Measurements from ENCODE around the gene SIMC1.

The SIMC1 gene

GRCh38 chr5:176317534-176318374 lies 79.5 kb downstream of the SIMC1 start:
- DNase-seq (ENCODE audit: low spot score) = no peak

- DNase-seq (ENCODE audit: low spot score) = no peak
Measured at GRCh38 chr5:176319827-176320554, 81.8 kb downstream of the SIMC1 start.

DNA sequence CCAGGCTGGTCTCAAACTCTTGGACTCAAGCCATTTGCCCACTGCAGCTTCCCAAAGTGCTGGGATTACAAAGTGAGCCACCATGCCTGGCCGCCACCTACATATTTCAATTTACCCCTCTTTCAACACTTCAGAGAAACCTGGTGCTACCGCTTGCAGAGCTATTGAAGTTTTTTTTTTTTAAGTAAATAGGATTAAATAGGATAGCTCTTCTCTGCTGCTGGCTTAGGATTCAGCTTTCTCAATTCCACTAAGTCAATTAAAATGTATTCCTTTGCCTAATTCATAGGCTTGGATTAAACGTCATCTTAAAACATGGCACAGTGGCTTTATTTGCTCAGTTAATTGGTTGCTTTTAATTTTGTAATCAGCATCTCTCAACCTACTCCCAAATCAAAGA lies 82.4 kb downstream of the SIMC1 start:
- no peak for DNase-seq (ENCODE audit: low spot score)

DNA sequence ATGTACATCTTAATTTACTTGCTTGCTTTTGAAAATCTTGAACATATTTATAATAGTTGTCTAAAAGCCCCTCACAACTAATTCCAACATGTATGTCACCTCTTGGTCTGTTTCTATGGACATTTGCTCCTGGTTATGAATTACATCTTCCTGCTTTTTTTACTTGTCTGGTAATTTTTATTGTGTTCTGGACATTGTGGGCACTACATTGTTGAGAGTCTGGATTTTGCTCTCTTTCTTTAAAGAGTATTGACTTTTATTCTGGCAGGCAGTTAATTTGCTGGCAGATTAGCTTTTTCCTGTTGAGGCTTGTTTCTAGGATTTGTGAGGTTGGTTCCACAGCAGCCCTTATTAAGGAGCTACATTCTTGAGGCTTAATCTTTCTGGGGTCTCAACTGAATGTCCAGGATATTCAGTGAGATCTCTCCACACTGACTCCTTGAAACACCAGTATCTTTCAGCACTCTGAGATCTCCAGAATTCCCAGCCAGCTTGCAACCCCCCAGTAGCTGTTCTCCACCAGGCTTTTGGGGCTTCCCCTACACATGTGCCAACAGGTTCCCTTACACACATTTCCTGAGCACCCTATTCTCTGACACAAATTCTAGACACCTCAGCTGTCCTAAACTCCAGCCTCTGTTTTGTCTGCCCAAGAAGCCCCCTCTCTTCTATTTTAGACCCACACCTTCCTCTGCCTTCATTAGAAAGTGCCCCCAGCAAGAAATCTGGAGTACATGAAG lies 96.0 kb downstream of the SIMC1 start:
- DNase-seq (ENCODE audit: low spot score) = no peak

- no peak for DNase-seq (ENCODE audit: low spot score)
Measured at GRCh38 chr5:176337913-176338312, 99.7 kb downstream of the SIMC1 start.

GRCh38 chr5:176339304-176339703 lies 101.1 kb downstream of the SIMC1 start:
- DNase-seq (ENCODE audit: low spot score) = no peak

GRCh38 chr5:176341325-176342157 lies 103.3 kb downstream of the SIMC1 start:
- DNase-seq (ENCODE audit: low spot score) = no peak

DNA sequence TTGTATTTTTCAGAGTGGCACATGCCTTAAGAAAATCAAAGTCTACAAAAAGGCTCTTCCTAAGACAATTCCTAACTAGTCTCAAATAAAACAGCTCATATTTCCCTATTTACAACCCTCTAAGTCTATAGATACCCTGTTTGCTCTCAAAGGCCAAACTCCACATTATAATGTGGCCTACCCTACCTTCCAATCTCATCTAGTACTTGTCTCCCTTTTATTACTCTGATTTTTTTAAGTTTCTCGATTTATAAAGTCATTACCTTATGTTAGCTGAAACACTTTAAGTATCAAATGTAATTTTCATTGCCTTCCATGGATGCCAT lies 103.9 kb downstream of the SIMC1 start:
- no peak for DNase-seq (ENCODE audit: low spot score)

- DNase-seq (ENCODE audit: low spot score) = no peak
Measured at GRCh38 chr5:176342766-176343458, 104.7 kb downstream of the SIMC1 start.

DNA sequence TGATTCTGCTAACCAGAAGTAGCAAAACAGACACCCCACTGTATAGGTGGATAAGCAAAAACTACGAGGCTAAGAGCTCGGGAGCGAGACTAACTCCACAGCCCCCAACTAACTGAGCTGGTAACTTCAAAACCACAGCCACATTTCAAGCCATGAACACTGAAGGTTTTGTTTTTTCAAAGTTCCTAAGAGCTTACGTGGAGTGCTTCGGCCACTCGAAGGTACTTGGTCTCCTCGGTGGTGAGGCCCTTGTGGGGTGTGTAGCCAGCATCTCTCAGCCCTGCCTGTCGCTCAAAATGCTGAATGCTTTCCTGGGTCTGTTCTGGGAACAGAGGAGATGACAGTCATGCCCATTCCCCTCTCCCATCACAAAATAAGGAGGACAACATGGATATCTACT lies 112.2 kb downstream of the SIMC1 start:
- no peak for DNase-seq (ENCODE audit: low spot score)

DNA sequence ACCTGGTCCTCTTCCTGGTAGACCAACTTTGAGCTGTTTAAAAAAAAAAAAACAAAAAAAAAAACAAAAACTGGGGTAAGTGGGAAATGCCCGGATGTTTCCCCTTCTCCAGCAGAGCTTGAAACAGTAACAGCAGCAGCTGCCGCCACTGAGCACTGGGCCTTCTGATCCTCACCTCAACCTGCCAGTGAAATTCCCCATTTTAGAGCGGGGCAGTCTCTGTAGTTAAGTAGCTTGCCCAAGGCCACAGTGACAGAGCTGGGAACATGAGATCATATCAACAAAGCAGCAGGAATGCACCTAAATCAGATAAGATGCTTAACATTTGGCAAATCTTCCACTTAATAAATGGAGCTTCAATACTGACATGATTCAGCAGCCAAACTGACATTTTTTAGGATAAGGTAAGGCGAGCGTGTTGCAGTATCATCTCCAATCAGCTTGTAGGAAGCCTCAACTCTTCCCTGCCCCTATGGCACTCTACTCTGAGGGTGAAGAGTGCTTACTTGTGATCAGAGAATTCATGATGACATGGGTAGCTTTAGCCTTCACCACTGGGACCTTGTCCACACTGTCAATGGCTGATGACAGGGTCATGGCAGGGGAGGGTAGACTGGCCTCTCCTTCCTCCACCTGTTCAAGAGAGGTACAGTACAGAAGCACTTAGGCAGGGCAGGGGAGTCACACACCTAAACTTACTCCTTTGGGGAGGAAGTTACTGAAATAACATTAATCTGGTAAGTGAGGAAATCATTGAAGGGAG lies 114.1 kb downstream of the SIMC1 start:
- DNase-seq (ENCODE audit: low spot score) = no peak

DNA sequence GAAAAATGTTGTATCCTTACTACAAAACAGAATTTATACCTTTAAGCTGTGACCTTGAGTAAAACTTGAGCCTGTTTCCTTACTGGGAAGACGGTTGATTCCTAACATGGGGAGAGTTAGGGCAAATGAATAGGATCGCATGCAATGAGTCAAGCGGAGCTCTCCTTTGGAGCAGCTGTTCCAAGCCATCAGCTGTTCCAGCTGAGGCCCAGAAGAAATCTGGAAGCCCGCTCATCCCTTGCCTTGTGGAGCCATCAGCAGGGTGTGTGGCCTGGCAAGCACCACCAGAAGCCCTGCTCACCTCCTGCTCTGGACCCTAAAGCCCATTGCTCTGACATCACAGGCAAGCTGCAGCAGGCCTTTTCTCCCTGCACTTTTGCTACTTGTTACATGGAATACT lies 115.3 kb downstream of the SIMC1 start:
- DNase-seq (ENCODE audit: low spot score) = no peak

- no peak for DNase-seq (ENCODE audit: low spot score)
Measured at GRCh38 chr5:176355400-176356178, 117.4 kb downstream of the SIMC1 start.

DNA sequence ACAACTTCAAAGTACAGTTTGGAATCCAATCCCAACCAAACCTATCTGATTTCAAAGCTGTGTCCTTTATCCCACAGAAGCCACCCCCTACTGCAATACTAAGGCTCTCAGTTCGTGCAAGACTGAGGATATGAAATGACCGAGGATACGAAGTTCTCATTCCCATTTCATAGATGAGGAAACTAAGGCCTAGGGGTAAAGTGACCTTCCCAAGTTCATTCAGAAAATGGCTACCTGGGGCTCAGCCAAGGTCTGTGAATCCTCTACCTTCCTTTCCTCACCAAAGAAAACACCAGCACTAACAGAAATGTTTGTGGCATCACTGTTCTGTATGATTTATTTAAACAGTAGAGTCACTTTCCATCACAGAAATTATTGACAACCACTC lies 117.9 kb downstream of the SIMC1 start:
- DNase-seq (ENCODE audit: low spot score) = no peak

- no peak for DNase-seq (ENCODE audit: low spot score)
Measured at GRCh38 chr5:176359658-176360057, 121.4 kb downstream of the SIMC1 start.

DNA sequence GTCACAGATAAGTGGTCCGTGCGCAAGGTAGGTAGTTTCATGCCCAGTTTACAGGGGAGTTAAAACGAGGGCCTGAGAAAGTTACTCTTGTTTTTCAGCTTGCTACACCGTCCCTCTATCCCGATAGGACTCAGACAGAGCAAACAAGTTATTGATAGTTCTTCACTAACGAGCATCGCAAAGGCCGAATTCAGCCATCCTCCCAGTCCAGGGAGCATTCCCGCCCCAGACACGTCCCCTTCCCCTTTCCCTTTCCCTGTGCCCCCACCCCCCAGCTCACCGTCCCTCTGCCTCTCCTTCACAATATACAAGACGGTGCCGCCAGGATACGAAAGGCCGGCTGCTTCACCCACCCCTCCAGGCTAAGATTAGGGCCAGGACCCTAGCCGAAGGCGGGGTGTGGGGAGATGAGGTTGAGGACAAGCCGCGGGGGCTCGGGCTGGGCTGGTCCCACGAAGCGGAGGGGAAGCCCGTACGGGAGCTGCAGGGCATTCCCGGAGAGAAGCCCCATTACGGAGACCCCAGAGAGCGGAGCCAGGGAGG lies 122.7 kb downstream of the SIMC1 start:
- peak; percentile 16 for DNase-seq (ENCODE audit: low spot score)

DNA sequence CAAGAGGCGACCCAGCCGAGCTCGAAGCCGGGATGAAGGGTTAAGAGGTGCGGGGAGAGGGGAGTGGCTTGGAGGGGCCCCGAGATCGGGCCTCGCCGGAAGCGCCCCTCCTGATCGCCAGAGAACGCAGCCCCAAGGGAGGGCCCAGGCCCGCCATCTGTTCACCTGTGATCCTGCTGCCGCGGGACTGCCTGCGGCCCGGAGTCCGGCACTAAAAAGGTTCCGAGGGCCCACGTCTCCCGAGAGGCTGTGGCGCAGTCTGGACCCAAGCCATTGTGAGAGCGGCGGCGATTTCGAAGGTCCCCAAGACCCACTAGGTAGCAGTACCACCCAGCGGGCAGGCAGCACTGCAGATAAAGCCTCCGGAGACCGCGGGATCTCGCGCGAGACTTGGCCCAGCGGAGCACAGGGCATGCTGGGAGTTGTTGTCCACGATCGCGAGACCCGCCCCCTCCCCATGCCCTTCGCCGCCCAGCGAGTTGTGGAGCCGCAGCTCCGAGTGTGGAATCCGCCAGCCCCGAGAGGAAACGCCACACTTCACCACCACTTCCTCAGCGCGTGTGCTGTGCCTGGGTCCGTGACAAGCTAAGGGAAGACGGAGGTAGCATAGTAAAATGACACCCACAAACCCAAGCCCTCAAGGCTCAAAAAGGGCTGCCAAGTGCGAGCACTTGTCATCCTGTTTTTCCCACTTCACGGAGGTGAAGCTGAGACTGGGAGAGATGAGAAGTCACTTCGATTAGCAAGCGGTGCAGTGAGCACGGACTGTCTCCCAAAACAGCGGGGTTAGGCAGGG lies 123.4 kb downstream of the SIMC1 start, which contains the start of gene KIAA1191:
Gene KIAA1191 (minus strand): TSS at position 328 of the 796 bp plus-strand sequence. CDS start 2,256 bp downstream, outside the sequence.
- peak; percentile 91 for DNase-seq (ENCODE audit: low spot score)

DNA sequence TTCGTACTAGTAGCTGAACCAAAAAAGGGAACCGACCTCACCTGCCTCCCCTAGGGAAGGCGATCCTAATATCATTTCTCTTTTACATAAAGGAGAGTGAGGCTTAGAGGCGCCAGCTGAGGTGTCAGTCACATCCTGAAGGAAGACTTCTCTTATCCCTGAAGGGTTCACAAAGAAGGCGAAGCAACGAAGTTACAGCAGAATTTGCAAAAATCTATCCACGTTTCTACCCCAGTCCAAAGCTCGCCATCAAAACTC lies 123.9 kb downstream of the SIMC1 start:
- no peak for DNase-seq (ENCODE audit: low spot score)

All from hepatic stellate cell (primary cell).